ENCODE measurements around the gene BAHD1.

DNA sequence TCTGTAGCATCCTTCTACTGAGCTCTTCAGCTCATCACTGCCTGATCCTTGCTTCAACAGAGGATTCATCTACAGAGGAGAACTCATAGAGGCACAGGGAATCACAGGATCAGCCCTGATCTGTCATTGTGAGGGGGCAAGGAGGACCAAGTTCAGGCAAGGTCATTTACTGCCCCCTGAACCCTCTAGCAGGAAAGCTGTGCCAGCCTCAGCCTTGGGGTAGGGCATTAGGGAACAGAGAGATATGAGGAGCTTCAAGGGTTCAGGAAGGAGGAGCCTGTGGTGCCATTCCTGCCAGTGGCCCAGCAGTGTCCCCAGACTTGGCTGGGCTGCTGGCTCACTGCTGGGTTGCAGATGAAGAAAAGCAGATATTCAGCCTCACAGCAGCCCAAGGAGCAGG lies 38.3 kb downstream of the BAHD1 start:
- TF ChIP-seq SPI1 (IDR thresholded peaks at IDR 0.05; ENCODE audit: borderline replicate concordance, low read depth) (no peak), CTCF (IDR thresholded peaks at IDR 0.05; ENCODE audit: insufficient read depth, low read length) (no peak)
